ENCODE measurements around the gene FBXO28. TPM values are rescaled to one million over a fixed set of nuclear protein-coding genes. Genes with fewer than 3 reads are reported as not detected.

Gene FBXO28
- total RNA-seq, 1 experiment from 2014 or later: 97.6 TPM

GRCh38 chr1:224092601-224093000 is 21.3 kb upstream of the FBXO28 start:
- CTCF ChIA-PET: interaction anchor here (0.5 to 2.2 kb wide), 2 partner anchors 14 to 41 kb away, joined by 3 to 9 read pairs; no protein-coding TSS in a partner anchor
- no peak for DNase-seq (ENCODE audit: unreplicated experiment)
- peaks cover 9% of the 10 kb centered on the region for H3K9me3 Mint-ChIP-seq (ENCODE audit: unreplicated experiment)
- no peak for TF ChIP-seq CTCF (IDR thresholded peaks at IDR 0.05; ENCODE audit: unreplicated experiment)
- no TSS peak for BruUV-seq (replicated peaks)
- H3K27me3 Mint-ChIP-seq (ENCODE audit: insufficient read depth, unreplicated experiment): peaks cover 38% of the 10 kb centered on the region
- H3K4me3 Mint-ChIP-seq (ENCODE audit: unreplicated experiment): no peak overlapping the region
- POLR2A ChIA-PET: interaction anchor here (1.4 kb wide), 1 partner anchor 14 kb away, joined by 3 read pairs; no protein-coding TSS in a partner anchor
- intact Hi-C loops (cut with micrococcal nuclease): no loop called here
- no peaks in the 10 kb centered on the region for H3K36me3 Mint-ChIP-seq (ENCODE audit: insufficient read depth, unreplicated experiment)
- H3K4me1 Mint-ChIP-seq (ENCODE audit: insufficient read depth, unreplicated experiment): no peaks in the 10 kb centered on the region
- no peak overlapping the region for H3K27ac Mint-ChIP-seq (ENCODE audit: low read depth, unreplicated experiment)

GRCh38 chr1:224095339-224095738 is 18.6 kb upstream of the FBXO28 start:
- peaks cover 4% of the 10 kb centered on the region for H3K9me3 Mint-ChIP-seq (ENCODE audit: unreplicated experiment)
- TF ChIP-seq CTCF (IDR thresholded peaks at IDR 0.05; ENCODE audit: unreplicated experiment): no peak
- ChIA-PET POLR2A (interaction anchor here (0.7 to 1.4 kb wide), 2 partner anchors 11 to 25 kb away, joined by 3 to 6 read pairs; no protein-coding TSS in a partner anchor), CTCF (interaction anchor here (0.7 to 4.0 kb wide), 3 partner anchors 11 to 45 kb away, joined by 3 to 19 read pairs (median 4); no protein-coding TSS in a partner anchor)
- no peaks in the 10 kb centered on the region for H3K4me1 Mint-ChIP-seq (ENCODE audit: insufficient read depth, unreplicated experiment)
- H3K36me3 Mint-ChIP-seq (ENCODE audit: insufficient read depth, unreplicated experiment): no peaks in the 10 kb centered on the region
- no peak overlapping the region for H3K27ac Mint-ChIP-seq (ENCODE audit: low read depth, unreplicated experiment)
- H3K27me3 Mint-ChIP-seq (ENCODE audit: insufficient read depth, unreplicated experiment): peaks cover 52% of the 10 kb centered on the region
- DNase-seq (ENCODE audit: unreplicated experiment): no peak
- BruUV-seq (replicated peaks): no TSS peak
- H3K4me3 Mint-ChIP-seq (ENCODE audit: unreplicated experiment): no peak overlapping the region
- intact Hi-C loops (cut with micrococcal nuclease): no loop called here

GRCh38 chr1:224095867-224096266 is 18.0 kb upstream of the FBXO28 start:
- ChIA-PET CTCF (interaction anchor here (1.1 to 4.0 kb wide), 2 partner anchors 11 to 45 kb away, joined by 4 to 19 read pairs; no protein-coding TSS in a partner anchor), POLR2A (interaction anchor here (1.4 kb wide), 1 partner anchor 10 kb away, joined by 6 read pairs; no protein-coding TSS in a partner anchor)
- no TSS peak for BruUV-seq (replicated peaks)
- Mint-ChIP-seq H3K4me1 (ENCODE audit: insufficient read depth, unreplicated experiment) (no peaks in the 10 kb centered on the region), H3K36me3 (ENCODE audit: insufficient read depth, unreplicated experiment) (no peaks in the 10 kb centered on the region), H3K27me3 (ENCODE audit: insufficient read depth, unreplicated experiment) (peaks cover 48% of the 10 kb centered on the region), H3K4me3 (ENCODE audit: unreplicated experiment) (no peak overlapping the region), H3K27ac (ENCODE audit: low read depth, unreplicated experiment) (no peak overlapping the region), H3K9me3 (ENCODE audit: unreplicated experiment) (no peaks in the 10 kb centered on the region)
- intact Hi-C loops (cut with micrococcal nuclease): no loop called here
- DNase-seq (ENCODE audit: unreplicated experiment): no peak
- no peak for TF ChIP-seq CTCF (IDR thresholded peaks at IDR 0.05; ENCODE audit: unreplicated experiment)

- CTCF ChIA-PET: interaction anchor here (1.1 to 4.0 kb wide), 2 partner anchors 10 to 46 kb away, joined by 4 to 19 read pairs; no protein-coding TSS in a partner anchor
- POLR2A ChIA-PET: no interaction called here
Observed at GRCh38 chr1:224096773-224097172, 17.1 kb upstream of the FBXO28 start.

More at GRCh38 chr1:224096773-224097172, 17.1 kb upstream of the FBXO28 start:
- BruUV-seq (replicated peaks): no TSS peak
- H3K27me3 Mint-ChIP-seq (ENCODE audit: insufficient read depth, unreplicated experiment): peaks cover 48% of the 10 kb centered on the region
- no peak overlapping the region for H3K4me3 Mint-ChIP-seq (ENCODE audit: unreplicated experiment)
- H3K9me3 Mint-ChIP-seq (ENCODE audit: unreplicated experiment): no peaks in the 10 kb centered on the region
- DNase-seq (ENCODE audit: unreplicated experiment): no peak
- H3K36me3 Mint-ChIP-seq (ENCODE audit: insufficient read depth, unreplicated experiment): no peaks in the 10 kb centered on the region
- TF ChIP-seq CTCF (IDR thresholded peaks at IDR 0.05; ENCODE audit: unreplicated experiment): no peak
- intact Hi-C loops (cut with micrococcal nuclease): no loop called here
- no peak overlapping the region for H3K27ac Mint-ChIP-seq (ENCODE audit: low read depth, unreplicated experiment)
- H3K4me1 Mint-ChIP-seq (ENCODE audit: insufficient read depth, unreplicated experiment): no peaks in the 10 kb centered on the region
